RCC 7860 (cell line): ENCODE results near the gene SIX4.
A peak's percentile ranks its signal among the peaks of the same experiment; 100 is the strongest.
"Not testable (repeated sequence)": the region's sequence is repeated elsewhere in the genome, so short reads cannot be mapped to it uniquely, and the experiment has no call there.

Source experiments
- DNase-seq: peaks from one replicate; pipeline ENCODE4 v3.0.0-alpha.2; 2015; ENCODE audit warnings: low spot score
- FAIRE-seq: peaks from 2 replicates; lab custom pipeline; 2012; peaks lifted over from hg19 to GRCh38; lab: Jason Lieb, UNC

Gene SIX4

DNA sequence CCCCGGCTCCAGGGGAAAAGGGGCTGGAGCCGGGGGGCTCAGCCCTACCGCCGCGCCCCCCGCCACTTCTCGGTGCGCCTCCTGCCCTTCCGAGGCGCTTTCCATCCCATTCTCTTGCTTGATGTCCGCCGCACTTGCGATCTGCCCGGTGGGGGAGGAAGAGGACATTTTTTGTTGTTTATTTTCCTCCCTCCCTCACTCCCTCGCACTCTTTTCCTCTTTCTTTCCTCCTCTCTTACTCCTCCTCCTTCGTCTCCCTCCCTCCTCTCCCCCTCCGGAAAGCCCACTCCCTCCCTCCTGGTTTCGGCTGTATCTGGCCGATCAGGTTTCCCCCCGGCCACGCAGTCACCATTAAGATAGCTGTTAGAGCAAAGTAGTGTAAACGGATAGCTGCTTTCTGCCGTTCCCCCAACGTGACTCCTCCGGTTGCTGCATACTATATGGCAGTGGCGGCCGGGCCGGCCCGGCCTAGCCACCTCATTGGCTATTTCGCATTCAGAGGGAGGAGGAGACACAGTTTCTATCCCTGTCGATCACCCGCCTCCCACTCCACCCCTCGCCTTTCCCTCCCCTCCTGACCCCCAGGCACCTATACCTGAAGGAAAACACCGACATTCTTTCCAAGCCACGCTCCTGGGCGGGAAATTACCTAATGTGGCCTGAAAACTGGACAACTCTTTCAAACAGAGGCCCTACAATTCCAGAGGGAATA lies at the start of gene SIX4:
Gene SIX4, minus strand, starts transcription at position 445 of the 712 bp plus-strand sequence. Its CDS starts 277 bp downstream, at position 168.
- peak; percentile 65 for DNase-seq
- peak; percentile 30 for FAIRE-seq

DNA sequence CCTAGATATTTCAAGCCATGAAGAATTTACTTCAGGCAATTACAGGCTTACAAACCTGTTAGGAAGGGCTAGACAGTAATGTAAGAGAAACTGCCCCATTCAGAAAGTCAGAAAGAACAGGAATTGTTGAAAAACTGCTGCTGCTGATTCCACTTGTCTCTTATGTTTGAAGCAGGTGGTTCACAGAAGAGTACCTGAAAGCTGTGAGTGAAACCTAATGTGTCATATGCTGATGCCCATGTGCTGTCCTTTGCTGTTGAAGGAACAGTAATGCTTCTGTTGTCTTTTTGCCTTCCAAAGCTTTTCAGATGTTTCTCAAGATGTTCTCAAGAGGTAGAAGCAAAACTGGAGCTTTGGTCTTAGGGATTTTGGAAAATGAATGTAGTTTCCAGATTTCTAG lies 49.4 kb upstream of the SIX4 start:
- FAIRE-seq (no peak), DNase-seq (no peak)

DNA sequence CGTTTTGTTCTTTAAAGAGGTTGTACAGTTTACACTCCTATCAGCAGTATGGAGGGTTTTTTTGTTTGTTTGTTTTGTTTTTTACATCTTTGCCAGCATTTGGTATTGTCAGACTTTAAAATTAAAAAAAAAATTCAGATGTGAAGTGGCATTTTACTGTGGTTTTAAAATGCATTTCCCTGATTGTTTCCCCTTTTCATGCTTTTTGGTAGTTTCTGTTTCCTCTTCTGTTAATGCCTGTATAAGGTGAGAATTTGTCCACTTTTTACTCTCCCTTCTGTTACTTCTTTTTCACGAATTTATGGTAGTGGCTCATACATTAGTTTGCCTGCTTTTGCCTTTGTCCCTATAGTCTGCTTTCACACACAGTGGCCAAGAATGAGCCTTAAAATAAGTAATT lies 47.0 kb upstream of the SIX4 start:
- FAIRE-seq (no peak), DNase-seq (no peak)

DNA sequence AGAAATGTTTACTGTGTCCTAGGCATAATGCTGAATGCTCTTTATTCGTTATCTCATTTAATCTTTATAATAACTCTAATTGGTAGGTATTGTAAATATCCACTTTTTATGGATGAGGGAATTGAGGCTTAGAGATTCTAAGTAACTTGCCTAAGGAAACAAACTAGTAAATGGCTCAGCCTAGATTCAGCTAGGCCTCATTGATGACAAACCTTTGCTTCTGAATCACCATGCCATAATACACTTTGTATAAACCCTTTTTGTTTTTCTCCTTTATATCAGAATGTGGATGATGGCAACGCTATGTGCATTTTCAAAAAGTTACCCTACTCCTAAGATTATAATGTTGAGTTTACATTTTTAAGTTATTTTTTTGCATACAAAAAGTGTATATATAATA lies 44.5 kb upstream of the SIX4 start:
- DNase-seq (no peak), FAIRE-seq (no peak)

DNA sequence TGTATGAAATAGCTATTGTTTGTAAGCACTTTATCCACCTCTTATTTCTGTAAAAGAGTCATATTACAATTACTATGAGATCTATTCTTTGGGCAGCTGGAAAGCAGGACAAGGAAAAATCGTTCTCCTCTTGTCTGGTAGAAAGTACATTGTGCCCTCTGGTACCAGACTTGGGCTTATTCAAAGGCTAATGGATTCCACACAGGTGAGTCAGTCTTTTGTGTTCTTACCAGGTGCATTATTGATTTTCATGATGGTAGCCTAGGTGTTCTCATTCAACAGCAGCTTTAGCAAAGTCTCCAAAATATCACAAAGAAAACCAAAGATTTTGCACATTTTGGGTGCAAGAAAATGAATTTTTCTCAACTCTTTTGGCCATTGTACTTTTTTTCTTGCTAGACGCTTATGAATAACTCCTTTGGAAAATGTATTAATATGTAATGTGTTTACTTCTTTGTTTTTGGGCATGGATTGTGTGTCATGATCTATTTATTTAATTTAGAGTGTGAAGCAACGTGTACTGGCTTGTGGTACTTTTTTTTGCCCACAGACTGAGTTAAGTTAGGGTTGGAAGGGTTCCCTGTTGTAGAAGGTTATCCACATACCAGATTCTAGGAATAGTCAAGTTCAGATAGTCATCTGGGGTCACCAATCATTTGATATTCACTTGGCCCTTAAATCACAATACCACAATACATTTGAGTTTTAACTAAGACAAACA lies 36.7 kb upstream of the SIX4 start:
- no peak for FAIRE-seq

DNA sequence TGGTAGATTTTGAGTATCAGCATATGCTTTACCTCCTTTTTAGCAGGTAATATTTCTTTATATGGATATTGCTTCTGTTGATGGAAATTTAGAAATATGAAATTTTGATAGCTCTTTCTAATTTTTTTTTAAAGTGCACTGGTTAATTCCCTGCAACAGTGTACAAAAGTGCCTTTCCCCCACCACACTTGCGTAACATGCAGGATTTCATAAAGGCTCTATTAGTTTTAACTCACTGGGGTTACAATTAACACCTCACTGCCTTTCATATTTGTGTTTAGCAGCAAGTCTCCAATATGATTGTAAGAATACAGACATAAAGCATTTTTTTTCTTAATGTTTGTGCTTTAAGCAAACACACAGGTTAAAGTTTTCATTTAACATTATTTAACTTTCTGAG lies 36.1 kb upstream of the SIX4 start:
- no peak for FAIRE-seq
- DNase-seq, result no peak

More for the DNA sequence above, 36.7 kb upstream of the SIX4 start:
- DNase-seq, result no peak

DNA sequence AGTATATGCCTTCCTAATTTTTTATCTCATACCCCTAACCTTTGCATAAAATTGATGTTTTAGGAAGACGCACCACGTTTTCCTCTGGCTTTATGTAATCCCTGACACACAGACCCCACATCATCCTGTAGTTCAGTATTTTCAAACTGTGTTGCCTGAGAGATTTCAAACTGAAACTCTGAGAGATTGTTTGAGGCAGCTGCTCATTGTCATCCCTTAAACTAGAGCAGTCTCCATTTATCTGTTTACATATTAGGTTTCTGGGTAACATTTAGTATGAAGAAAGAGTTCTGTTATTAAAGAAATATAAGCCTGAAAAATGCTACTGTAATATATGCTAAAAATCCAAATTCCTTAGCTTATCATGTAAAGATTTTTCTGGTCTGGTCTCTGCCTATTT lies 34.7 kb upstream of the SIX4 start:
- DNase-seq (no peak), FAIRE-seq (no peak)

DNA sequence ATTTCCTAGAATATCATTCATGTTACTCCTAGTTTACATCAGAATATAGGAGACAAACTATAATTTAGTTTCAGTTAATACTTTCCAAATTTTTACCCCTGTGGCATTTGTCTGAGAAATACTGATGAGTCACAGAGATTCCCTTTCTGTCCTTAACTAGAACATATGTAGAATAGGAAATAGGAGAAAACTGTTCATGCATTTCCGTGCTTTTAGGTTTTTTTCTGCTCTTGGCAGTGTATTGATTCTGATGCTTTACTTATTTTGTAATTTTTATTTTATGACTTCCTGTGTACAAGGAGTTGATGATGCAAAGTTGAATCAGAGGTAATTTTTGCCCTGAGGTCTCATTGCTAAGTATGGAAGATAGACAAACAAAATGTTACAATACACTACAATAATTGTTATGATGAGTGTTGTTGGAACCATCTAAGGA lies 33.4 kb upstream of the SIX4 start:
- DNase-seq (peak; percentile 4), FAIRE-seq (peak; percentile 62)

DNA sequence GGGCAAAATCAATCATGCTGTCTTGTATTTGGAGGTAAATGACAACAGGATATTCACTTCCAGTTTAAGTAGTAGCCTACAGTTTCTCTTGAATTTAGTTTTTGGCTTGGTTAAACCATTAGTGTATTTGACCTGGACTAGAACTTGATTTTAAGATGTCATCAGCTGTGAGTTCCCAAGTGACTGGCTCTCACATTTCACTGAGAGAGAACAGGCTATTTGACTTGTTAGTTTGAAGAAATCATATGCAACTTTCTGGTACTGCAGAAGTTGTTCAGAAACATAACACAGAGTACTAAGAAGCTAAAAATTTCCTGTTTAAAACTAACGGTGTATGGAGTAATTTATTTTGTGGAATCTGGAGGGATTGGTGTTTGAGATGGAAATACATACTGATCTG lies 32.7 kb upstream of the SIX4 start:
- DNase-seq, result no peak
- FAIRE-seq, result no peak

DNA sequence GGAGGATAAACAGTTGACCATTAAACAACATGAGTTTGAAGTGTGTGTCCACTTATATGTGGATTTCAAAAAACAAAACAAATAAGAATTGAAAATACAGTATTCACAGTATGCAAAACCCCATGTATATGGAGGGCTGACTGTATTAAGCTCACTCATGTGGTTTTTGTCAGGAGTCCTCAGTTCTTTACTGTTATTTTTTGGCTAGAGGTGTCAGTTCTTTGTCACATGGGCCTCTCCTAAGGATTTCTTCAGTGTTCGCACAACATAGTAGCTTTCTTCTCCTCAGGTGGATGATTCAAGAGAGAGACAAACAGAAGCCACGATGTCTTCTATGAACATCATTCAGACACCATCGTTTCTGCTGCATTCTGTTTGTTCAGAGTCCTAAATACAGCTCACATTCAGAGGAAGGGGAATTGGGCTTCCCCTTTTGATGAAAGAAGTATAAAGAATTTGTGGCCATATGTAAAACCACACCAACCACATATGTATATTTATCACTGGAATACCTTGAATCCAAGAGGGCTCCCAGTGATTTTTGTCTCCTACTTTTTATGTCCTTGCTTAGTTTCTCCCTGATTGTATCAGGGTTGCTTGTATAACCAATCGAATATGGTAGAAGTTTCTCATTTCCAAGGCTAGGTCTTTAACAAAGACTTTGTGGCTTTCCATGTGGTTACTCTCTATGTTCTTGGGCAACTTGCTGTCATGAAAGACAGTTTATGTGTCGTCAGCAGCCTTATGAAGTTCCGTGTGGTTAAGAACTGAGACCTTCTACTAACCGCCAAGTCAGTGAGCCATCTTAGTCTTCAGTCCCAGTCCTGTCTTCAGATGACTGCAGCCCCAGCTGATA lies 29.3 kb upstream of the SIX4 start:
- DNase-seq (no peak), FAIRE-seq (no peak)

DNA sequence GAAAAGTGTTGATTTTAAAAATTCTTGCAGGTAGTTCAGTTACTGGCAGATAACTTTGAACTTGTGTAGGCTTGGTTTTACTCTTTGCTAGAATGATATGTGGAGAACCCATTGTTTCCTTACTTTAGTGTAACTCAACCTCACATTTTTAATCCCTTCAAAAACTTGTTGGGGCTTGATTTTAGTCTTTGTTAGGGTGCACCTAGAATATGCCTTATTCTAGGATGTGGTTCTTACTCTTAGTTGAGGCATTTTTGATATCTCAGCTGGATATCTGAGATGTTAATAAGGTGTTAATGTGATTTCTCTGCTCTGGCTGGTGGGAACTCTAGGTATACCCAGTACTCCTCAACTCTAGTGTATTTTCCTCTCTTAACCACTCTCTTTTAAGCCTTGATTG lies 20.4 kb upstream of the SIX4 start:
- FAIRE-seq, result no peak
- DNase-seq, result no peak

DNA sequence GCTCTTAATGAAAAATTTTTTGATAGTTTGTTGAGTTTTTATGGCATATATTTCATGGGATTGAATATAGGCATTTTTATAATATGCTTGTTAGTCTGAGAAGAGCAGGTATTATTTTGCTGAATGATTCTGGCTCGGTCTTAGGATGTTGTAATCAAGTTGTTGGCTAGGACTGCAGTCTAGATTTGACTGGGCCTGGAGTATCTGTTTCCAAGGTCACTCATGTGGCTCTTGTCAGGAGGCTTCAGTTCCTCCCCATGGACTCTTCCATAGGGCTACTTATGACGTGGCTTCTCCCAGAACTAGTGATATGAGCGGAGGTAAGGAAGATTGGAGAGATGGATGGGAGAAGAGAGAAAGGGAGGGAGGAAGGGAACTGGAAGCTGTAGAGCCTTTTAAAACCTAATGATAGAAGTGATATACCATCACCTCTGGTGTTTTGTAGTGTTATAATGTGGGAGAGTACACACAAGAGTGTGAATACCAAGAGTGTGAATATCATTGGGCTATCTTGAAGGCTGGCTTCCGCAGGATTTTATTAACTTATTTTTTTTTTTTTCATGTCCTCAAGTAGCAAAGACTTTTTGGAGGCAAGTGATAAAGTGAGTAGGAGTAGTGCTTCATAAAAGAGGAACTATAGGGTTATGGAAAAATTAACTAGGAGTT lies 14.8 kb upstream of the SIX4 start:
- FAIRE-seq (no peak), DNase-seq (no peak)

DNA sequence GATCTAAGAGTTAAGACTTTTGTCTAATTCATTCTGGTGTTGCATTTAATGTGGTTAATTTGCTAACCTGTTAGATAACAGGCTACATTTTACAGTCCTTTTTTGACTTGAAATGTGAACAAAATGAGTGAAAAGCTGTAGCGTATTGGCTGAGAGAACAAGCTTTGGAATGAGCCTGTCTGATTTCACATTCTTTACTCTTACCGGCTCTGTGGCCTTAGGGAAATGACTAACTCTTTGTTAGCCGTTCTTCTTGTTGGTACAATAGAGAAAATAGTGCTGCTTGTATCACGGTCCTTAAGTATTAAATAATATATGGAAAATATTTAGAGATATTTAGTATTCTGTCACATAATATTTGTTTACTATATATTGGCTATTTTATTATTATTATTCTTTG lies 12.3 kb upstream of the SIX4 start:
- DNase-seq (peak; percentile 29), FAIRE-seq (peak; percentile 32)

DNA sequence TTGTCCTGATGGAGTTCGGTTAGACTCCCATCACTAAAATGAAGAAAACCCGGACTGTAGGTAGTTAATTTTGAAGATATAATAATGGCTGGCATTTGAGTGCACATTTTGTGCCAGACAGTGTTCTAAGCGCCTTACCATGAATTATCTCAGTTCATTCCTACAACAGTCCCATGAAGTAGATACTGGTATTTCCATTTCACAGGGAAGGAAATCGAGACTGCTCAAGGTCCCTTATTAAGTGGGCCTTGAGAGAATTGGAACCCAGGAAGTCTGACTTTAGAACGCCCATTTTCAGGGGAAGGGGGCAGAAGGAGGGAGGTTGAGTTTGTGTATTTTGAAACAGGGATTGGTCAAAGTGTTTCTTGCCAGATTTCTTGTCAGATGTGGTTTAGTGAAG lies 11.3 kb upstream of the SIX4 start:
- DNase-seq (no peak), FAIRE-seq (no peak)

DNA sequence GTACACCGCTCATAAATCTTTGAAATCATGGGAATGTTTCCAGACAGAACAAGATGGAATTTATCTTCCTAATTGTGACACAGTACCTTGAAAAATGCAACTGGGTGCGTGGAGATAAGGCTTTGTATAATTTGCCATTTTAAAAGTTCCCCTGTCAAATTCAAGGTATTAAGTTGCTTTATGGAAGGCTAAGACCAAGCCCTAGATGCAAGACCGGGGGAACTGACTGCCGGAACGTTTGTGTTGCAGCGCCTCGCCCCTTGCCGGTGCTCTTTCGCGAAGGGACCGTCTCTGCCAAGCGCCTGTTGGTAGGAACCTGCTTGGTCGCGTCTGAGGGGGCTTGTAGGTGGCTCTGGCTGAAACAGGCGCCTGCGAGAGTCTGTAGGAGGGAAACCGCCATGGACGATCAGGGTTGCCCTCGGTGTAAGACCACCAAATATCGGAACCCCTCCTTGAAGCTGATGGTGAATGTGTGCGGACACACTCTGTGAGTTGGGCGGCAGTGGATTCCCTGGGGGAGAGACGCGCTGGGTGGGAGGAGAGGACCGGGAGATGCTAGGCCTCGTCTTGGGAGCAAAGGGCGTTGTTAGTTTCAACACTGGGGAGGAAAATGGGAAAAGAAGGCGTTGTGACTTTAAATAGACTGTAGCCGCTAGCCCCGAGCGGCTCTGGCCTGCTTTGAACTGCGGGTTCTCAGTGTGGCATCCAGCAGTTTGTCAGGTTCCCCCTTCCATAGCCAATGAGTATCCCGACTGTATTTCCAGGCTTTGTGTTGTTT lies 10.5 kb upstream of the SIX4 start, which contains the start of gene MNAT1:
Gene MNAT1, plus strand, starts transcription at position 297 of the 778 bp plus-strand sequence. Its CDS starts 102 bp downstream, at position 399.
- FAIRE-seq (no peak), DNase-seq (peak; percentile 31)

DNA sequence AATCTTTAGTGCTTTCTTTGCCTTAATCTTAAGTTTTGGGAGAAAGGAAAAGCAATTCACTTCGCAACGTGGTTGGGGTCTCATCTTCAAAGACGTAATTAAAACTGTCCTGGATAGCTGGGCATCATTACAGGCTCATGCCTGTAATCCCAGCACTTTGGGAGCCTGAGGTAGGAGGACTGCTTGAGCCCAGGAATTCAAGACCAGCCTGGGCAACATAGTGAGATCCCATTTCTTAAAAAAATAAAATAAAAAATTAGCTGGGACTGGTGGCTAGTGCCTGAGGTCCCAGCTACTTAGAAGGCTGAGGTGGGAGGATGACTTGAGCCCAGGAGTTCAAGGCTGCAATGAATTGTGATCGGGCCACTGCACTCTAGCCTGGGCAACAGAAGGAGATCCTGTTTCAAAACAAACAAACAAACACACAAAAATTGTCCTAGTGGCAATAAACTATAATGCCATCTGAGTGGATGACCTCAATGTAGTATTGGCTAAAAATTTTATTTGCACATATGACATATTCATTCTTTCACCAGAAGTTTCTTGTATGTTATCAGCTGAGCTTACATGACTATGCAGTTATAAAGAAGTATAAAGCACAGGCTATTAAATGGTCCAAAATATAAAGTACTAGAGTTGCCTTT lies 8.8 kb upstream of the SIX4 start:
- FAIRE-seq, result no peak
- no peak for DNase-seq

DNA sequence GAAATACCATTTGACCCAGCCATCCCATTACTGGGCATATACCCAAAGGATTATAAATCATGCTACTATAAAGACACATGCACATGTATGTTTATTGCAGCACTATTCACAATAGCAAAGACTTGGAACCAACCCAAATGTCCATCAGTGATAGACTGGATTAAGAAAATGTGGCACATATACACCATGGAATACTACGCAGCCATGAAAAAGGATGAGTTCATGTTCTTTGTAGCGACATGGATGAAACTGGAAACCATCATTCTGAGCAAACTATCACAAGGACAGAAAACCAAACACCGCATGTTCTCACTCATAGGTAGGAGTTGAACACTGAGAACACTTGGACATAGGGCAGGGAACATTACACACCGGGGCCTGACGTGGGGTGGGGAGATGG lies 7.1 kb upstream of the SIX4 start:
- FAIRE-seq, DNase-seq: not testable (repeated sequence)

DNA sequence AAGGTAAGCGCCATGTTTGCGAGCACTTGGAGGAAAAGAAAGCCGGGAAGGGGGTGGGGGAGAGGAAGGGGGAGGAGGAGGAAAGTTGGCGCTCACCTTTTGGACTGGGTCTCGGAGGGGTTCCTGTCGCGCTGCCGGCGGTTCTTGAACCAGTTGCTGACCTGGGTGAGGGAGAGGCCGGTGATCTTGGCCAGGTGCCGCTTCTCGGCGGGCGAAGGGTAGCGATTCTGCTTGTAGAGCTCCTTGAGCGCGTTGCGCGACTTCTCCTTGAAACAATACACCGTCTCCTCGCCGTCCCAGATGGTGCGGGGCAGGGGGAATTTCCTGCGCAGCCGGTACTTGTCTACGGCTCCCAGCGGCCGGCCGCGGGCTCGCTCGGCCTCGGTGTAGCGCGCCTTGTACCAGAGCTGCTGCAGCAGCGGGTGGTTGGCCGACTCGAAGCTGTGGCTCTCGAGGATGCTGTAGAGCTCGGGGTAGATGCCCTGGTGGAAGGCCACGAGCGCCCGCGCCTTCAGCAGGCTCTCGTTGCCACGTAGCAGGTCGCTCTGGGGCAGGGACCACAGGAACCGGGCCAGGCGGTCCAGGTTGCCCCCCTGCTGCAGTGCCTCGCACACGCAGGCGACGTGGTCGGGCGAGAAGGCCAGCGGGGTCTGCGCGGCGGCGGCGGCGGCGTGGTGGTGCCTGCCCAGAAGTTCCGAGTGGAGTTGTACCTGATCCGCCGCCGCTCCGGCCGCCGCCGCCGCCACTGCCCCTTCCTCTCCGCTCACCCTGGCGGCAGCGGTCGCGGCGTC lies 840 bp downstream of the SIX4 start:
- DNase-seq, result no peak

More for the DNA sequence above, 840 bp downstream of the SIX4 start:
- no peak for FAIRE-seq
